HG03175 (cell line): Measurements from ENCODE around the gene SPTY2D1.
A peak's percentile ranks its signal among the peaks of the same experiment; 100 is the strongest.
"Not testable (repeated sequence)": the region's sequence is repeated elsewhere in the genome, so short reads cannot be mapped to it uniquely, and the experiment has no call there.

Experiments
- ATAC-seq: cut with Tn5 transposase; IDR thresholded peaks from one replicate; pipeline ENCODE4 v1.9.1; 2021; ENCODE audit warnings: mild to moderate bottlenecking, moderate library complexity; ENCODE audit not compliant: unreplicated experiment

Gene SPTY2D1

GRCh38 chr11:18634140-18635032 is at the start of gene SPTY2D1:
Gene SPTY2D1, minus strand, starts transcription at chr11:18634342. Its CDS starts 85 bp downstream, at chr11:18634257.
- ATAC-seq = peak; percentile 95

- ATAC-seq = no peak
Observed at GRCh38 chr11:18682466-18682865, 48.3 kb upstream of the SPTY2D1 start.

DNA sequence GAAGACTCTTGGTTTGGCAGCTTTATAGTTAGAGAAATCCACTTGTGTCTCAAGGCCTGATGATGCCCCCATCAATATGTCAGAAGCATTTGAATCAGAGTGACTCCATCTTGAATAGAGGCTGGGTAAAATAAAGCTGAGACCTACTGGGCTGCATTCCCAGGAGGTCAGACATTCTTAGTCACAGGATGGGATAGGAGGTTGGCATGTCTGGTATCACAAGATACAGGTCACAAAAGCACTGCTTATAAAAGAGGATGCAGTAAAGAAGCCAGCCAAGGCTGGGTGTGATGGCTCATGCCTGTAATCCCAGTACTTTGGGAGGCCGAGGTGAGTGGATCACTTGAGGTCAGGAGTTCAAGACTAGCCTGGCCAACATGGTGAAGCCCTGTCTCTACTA is 47.8 kb upstream of the SPTY2D1 start:
- not testable (repeated sequence) for ATAC-seq

DNA sequence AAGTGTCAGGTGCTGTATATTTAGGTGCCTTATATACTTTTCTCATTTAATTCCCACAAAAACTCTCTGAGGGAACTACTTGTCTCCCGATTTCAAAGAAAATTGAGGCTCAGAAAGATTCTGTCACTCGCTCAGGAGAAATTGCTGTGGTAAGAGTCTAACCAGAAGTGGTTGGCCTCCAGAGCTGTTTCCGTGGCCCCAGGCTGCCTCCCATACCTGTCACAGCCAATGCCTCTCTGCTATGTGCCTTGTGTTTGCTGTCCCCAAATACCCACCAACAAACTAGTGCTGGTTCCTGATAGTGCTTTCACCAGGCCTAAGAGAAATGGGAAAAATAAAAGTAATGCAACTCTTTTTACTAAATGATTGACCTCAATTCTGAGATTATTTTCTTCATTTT is 43.4 kb upstream of the SPTY2D1 start:
- ATAC-seq = no peak

DNA sequence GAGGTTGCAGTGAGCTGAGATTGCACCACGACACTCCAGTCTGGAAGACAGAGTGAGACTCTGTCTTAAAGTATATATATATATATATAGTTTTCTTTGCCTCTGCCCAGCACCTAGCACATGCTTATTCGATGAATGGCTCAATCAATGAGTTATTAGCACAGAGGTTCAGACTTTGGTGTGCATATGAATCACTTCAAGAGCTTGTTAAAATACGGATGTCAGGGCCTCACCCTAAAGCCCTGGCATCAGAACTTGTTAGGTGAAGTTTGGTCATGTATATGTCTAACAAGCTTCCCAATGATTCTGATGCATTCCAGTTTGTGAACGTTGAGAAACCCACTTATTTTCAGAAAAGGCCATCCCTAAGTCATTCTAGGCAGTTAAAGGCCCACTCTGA is 42.7 kb upstream of the SPTY2D1 start:
- no peak for ATAC-seq

- ATAC-seq = not testable (repeated sequence)
Observed at GRCh38 chr11:18672209-18672608, 38.1 kb upstream of the SPTY2D1 start.

GRCh38 chr11:18671246-18671645 is 37.1 kb upstream of the SPTY2D1 start:
- no peak for ATAC-seq

DNA sequence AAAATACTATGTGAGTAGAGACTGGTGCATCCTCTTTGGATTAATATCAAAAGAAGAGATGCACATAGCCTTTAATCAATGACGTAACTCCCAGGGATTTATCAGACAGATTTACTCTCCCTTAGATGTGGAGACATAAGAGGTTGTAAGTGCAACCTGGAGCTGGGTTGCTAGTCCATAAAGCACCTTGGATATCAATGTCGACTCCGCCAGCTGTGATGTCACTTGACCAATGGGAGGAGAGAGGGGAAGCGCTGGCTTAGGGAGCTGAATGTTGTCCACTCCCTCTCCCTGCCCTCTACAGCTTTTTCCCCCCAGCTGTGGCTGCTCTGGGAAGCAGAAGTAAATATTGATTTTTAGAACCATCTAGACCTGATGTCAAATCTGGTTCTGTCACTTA is 35.6 kb upstream of the SPTY2D1 start:
- no peak for ATAC-seq

GRCh38 chr11:18669219-18669596 is 35.1 kb upstream of the SPTY2D1 start:
- no peak for ATAC-seq

DNA sequence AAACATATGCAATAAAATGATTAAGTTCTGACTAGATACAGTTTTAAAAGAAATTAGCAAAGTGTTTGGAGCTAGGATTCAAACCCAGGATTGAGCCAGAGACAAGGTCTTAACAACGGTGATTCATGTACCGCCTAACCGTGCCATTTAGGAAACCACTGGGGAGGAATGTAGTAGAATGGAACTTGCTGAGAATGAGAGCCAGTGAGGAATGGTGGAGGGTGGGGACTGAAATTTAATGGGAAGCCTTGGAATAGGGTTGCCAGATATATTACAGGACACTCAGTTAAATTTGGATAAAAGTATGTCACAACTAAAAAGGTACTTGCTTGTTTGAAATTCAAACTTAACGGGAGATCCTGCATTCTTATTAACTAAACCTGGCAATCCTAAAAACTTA is 34.0 kb upstream of the SPTY2D1 start:
- ATAC-seq = no peak

- not testable (repeated sequence) for ATAC-seq
Observed at GRCh38 chr11:18665353-18665872, 31.3 kb upstream of the SPTY2D1 start.

DNA sequence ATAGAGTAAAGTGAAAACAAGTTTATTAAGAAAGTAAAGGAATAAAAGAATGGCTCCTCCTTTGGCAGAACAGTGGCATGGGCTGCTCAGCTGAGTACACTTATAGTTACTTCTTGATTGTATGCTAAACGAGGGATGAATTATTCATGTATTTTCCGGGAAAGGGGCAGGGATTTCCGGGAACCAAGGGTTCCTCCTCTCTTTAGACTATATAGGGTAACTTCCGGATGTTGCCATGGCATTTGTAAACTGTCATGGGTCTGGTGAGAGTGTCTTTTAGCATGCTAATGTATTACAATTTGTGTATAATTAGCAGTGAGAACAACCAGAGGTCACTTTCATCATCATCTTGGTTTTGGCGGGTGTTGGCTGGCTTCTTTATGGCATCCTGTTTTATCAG is 23.5 kb upstream of the SPTY2D1 start:
- no peak for ATAC-seq

DNA sequence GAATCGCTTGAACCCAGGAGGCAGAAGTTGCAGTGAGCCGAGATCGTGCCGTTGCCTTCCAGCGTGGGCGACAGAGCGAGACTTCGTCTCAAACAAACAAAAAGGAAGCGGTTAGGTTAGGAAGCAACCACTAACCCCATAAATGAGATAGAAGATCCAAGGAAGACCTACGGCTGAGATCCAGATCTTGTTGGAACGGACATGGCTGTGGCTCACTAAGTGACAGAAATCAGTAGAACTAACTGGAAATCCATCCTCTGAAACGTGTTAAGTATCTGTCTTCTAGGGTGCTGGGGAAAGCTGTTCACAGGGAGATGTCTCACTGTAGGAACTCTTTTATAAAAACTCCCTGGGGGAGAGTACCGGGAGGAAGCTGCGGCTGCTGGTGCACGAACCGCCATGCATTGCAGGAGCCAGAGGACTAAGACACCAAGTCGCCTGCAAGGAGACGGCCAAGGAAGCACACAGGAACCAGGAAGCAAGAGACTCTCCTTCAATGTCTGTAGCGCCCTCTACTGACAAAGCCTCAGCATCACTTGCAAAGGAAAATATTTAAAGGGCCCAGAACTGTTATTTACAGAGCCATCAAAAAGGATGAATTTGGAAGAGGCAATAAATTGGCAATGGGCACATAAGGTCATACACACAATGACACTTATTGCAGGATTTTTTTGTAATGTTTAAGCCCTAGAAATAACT is 16.9 kb upstream of the SPTY2D1 start:
- ATAC-seq = no peak

- no peak for ATAC-seq
Observed at GRCh38 chr11:18650353-18650752, 16.2 kb upstream of the SPTY2D1 start.

- not testable (repeated sequence) for ATAC-seq
Observed at GRCh38 chr11:18643034-18643433, 8.9 kb upstream of the SPTY2D1 start.

DNA sequence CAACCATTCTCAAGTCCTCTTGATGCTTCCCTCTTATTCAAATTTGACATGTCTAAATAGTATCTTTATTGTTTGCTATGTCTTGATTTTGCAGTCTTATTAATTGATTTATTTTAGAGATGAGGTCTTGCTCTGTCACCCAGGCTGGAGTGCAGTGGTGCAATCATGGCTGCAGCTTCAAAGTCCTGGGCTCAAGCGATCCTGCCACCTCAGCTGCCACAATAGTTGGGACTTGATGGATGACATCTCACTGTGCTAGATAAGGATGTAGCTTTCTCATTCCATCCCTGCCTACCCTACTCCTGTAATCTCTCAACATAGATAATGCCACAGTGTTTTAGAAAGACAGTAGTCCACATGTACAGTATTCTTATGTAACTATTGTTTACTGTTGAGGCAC is 7.5 kb upstream of the SPTY2D1 start:
- no peak for ATAC-seq

GRCh38 chr11:18633256-18634139 is 644 bp downstream of the SPTY2D1 start:
- peak; percentile 65 for ATAC-seq

DNA sequence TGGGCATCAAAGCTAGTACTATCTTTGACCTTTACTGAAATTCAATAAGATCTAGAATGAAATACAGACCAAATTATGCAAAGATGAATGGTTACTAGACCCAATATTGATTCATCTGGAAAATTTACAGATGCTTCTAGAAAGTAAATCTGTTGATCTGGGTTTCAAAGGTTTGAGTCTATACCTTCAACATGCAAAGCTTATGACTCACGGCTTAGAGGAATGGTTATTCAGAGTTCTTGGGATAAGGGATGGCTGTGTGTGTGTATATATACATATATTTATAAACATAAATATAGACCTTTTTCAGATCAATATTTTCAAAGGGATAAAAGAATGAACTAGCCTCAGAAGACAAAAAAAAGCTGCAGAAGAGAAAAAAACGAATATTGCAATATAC is 1.3 kb downstream of the SPTY2D1 start:
- no peak for ATAC-seq

DNA sequence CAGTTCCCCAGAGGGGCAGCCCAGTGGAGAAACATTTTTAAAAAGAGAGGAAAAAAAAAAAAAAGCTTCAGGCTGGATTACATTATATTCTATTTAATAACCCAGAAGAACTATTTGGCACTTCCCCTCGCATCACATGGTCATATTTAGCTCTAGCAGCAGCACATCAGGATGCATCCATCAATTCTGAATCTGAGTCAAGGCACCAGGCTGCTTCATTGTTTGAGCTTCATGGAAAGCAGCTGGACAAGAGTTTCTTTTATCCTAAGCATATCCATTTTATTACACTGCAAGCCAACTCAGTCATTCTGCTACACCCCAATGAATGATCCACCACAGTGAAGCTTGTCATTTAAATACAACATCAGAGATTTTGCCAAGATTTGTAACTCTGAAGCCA is 10.0 kb downstream of the SPTY2D1 start:
- no peak for ATAC-seq

- ATAC-seq = no peak
Observed at GRCh38 chr11:18623707-18624106, 10.4 kb downstream of the SPTY2D1 start.
